Daoy (cell line): ENCODE data around the gene ADRB2. TPM values are rescaled to one million over a fixed set of nuclear protein-coding genes. Genes with fewer than 3 reads are reported as not detected.
A peak's percentile ranks its signal among the peaks of the same experiment; 100 is the strongest.
"Not testable (repeated sequence)": the region's sequence is repeated elsewhere in the genome, so short reads cannot be mapped to it uniquely, and the experiment has no call there.

ENCODE experiments used
- DNase-seq: peaks from one replicate; pipeline ENCODE4 v3.0.0-alpha.2; 2015; ENCODE audit warnings: low read depth
- total RNA-seq: library from RNA; depleted of rRNA; stranded (reverse); fragments of >200 nt; shearing (Covaris generic); gene quantifications from 2 replicates; pipeline ENCODE4 v1.2.3, GENCODE V29; 2014; rRNA removed

Gene ADRB2
- total RNA-seq, result 2.1 and 3.7 TPM in 2 replicates

GRCh38 chr5:148826053-148826738, at the start of gene ADRB2:
ADRB2 (plus strand) TSS chr5:148826611; CDS start chr5:148826832, 221 bp downstream.
- DNase-seq, result peak; percentile 99

- peak; percentile 93 for DNase-seq
Observed at GRCh38 chr5:148776780-148777179, 49.6 kb upstream of the ADRB2 start.

DNA sequence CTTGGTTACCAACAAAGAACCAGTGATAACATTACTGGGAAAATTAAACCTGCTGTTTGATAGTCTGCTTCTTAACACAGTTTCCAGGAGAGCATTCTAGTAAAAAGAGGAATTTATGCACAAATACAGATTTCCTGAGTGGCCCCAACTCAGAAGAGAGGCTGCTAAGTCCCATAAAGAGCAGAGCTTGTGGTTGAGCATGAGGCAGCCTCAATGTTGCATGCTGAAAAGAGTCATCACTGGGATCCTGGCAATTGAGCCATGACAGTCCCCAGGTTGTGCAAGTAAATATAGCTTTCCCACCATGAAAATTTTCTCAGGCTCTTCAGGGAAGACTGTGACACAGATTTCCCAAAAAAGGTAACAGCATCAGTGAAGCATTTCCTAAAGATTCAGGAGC, 47.5 kb upstream of the ADRB2 start:
- DNase-seq, result no peak

DNA sequence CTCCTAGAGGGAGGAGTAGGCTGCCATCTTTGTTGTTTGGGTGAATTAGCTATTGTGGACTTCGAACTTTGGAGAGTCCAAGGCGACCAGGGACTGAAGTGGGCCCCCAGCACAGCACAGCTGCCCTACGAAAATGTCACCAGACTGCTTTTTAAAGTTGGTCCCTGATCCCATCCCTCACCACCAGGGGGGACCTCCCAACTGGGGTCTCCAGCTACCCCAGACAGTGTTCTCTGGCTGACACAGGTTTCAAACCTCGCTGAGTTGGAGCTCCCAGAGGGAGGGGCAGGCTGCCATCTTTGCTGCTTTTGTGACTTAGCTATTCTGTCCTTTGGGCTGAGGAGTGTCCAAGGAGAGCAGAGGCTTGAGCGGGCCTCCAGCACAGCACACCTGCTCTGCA, 45.7 kb upstream of the ADRB2 start:
- no peak for DNase-seq

- no peak for DNase-seq
Observed at GRCh38 chr5:148781766-148782165, 44.6 kb upstream of the ADRB2 start.

DNA sequence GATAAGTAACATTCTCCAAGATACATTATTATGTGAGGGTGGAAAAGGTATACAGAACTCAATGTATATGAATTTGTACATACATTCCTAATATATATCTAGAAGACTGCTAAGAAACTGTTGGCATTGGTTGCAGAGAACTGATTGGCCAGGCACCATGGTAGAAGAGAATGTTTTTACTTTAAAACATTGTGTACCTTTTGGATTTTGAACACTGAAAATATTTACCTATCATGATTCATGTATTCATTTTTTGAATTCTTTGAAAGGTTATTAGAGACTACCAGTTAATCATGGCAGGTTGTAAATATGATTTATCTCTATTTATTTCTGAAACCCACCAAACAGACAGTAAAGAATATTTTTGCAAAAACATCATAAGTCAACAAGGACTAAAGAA, 41.2 kb upstream of the ADRB2 start:
- no peak for DNase-seq

DNA sequence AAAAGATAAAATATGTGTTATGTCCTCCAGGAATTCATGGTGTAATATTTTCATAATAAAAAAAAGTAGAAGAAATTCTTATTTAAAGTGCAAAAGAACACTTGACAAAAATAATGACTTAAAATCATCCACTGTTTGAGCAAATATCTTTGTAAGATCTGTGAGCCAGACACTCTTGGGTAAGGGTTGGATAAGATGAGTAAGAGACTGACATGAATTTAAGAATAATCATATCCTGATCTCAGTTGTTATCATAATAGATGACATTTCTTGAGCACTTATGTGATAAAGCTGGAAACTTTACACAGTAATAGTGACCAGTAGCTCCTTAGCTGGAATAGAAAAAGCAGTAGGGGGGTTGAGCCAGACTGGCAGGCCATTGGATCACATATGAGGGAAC, 40.0 kb upstream of the ADRB2 start:
- DNase-seq, result no peak

DNA sequence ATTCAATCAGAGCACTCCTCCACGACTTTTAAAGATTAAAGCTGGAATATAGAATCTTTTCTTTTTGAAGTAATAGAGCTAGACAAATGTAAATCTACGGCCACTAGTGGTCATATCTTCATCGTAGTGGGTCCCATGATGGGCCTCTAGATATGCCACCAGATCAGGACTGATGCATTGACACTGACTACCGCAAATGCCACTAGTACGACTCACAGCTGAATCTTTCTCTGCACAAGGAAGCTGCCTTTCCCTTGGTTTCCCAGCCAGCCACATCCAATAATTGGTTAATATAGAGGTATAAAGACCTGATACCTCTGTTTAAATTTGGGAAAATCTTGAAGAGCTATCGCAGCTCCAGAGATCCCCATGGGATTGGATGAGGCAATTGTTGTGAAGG, 37.8 kb upstream of the ADRB2 start:
- peak; percentile 39 for DNase-seq

DNA sequence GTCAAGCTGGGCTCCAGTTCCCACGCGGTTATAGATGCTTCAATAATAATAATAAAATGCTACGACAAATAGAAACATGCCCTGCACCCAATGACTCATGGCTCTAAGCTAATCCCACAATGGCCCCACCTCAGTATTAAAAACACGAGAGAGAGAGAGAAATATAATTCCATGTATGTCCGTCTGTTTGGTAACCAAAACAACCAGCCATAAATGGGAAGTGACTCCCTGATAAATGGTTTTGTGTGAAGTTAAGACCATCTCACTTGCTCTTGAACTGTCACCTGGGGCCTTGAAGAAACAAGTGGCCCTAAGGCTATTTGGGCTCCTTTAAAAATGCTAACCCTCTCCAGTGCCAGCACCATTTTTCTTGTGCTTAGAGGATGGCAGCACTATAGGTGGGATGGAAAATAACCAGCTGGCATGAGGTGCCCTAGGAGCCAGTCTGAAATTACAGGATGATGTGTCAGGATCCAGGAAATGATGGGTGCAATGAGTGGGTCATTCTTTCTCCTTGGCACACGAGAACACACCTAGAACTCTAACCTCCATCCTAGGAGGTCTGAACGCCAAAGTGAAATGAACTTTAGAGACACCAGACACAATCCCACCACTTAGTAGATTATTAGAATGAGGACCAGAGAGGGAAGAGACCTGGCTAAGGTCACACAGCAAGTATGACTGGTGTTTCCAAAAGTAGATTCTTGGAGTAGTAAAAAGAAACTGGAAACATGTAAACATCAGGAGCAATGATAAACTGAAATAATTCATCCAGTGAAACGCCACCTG, 35.7 kb upstream of the ADRB2 start:
- peak; percentile 63 for DNase-seq

GRCh38 chr5:148791334-148791667, 35.1 kb upstream of the ADRB2 start:
- DNase-seq, result peak; percentile 66

DNA sequence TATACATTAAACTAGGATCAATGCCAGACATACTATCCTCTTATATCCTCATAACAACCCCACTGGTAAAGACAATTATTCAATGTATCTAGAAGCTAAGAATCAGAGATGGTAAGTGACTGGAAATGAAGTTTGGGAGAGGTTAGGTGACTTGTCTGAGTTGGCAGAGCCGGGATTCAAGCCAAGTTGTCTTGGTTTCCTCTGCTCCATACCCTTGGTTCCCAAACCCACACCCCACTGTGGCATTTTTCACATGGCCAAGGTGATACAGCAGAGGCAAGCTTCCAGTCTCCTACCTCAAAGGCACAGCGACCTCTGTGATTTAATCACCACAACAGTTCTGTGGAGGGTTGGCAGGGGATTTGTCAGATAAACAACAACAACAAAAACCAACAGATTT, 34.7 kb upstream of the ADRB2 start:
- peak; percentile 54 for DNase-seq

GRCh38 chr5:148792744-148793143, 33.7 kb upstream of the ADRB2 start:
- no peak for DNase-seq

DNA sequence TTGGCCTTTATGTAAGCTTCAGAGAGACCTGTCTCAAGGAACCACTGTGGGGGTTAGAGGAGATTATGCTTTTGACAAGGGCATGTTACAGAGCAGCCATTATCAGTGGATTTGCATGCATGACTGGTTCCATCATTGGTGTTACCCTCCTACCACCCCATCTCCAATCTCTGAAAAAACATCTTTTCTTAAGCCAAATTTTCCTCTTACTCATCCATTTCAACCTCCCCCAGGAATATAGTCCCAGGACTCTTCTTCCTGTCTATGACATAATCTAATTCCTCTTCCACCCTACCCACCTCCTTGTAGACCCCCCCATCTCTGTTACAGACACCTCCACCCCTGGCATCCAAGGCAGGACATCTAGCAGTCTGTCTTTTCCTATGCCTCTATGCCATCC, 33.1 kb upstream of the ADRB2 start:
- DNase-seq, result no peak

- DNase-seq, result no peak
Observed at GRCh38 chr5:148794275-148794674, 32.1 kb upstream of the ADRB2 start.

- DNase-seq, result peak; percentile 26
Observed at GRCh38 chr5:148794729-148795561, 31.5 kb upstream of the ADRB2 start.

DNA sequence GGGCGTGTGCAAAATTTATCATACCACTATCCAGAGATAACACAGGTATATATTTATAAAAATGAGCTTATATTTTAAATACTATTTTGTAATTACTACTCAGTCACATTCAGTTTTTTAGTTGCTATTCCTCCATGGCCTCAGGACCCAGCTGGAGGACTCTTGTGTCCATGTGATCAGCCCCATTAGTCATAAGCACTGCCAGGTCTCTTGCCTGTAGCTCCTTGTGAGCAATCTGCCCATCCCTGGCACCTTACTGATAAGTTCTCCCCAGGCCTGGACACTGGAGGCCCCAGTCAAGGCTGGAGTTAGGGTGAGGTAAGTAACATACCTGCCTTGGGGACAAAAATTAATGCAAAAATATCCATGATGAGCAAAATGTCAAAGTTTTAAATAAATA, 29.5 kb upstream of the ADRB2 start:
- DNase-seq, result peak; percentile 14

DNA sequence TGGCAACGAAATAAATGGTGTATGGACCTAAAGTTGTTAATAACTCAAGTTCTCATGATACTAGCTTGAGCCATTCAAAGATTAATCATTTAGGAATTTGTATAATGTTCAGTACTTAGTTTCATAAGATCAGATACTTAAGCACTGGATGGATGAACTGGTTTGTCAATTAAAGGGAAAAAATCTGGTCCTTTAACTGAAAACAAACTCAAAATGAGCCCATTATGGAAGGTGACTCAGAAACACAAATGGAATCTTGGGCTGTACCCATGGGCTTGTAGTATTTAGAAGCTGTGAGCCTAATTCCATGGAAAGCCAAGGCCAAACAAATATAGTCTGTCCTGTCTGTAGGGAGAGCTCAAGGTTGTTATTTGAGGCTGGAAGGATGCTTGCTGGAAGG, 27.6 kb upstream of the ADRB2 start:
- no peak for DNase-seq

DNA sequence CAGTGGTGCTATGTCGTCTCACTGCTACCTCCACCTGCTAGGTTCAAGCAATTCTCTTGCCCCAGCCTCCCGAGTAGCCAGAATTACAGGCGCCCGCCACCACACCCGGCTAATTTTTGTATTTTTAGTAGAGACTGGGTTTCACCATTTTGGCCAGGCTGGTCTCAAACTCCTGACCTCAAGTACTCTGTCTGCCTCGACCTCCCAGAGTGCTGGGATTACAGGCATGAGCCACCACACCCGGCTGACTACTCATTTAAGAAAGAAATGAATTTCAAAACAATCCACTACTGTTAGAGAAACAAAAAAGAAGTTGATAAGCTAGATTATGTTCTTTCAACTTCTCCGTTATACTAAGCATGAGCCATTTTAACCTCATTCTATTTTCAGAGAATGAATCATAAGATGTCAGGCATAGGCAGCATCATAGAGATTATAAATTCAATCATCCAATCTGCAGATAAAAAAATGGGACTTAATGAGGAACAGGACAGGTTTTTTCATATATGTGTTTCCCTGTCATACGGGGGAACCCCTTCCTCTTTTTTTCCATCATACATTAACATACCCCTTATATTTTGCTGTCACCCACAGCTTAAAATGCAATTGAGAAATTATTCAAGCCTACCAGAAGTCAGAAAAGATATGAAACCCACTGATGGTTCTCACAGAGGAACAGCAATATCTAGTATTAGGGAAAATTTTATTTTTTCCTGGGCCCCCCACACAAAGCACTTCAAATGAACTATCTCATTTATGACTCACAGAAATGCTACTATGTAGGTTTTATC, 26.5 kb upstream of the ADRB2 start:
- DNase-seq, result no peak

DNA sequence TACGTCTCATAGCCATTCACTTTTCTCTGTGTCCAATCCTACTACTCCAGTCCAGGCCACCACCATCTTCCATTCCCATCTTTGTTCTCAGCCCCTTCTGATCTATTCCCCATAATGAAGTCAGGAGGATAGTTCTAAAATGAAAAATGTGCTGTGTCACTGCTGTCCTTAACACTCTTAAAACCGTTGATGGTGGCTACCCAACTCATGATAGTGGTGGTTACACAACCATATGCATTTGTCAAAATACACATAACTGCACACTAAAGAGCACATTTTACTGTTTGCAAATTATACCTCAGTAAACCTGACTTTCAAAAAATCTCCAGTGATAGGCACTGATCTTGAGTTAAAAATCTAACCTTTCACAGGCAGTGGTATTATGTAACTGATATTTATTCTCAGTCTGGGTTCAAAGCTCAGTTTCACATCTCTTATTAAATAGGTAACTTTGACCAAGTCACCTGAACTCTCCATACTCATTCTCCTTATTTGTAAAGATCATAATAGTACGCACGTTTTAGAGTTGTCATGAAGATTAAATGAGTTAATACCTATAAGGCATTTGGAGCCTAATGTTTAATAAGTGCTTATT, 24.6 kb upstream of the ADRB2 start:
- DNase-seq, result no peak

DNA sequence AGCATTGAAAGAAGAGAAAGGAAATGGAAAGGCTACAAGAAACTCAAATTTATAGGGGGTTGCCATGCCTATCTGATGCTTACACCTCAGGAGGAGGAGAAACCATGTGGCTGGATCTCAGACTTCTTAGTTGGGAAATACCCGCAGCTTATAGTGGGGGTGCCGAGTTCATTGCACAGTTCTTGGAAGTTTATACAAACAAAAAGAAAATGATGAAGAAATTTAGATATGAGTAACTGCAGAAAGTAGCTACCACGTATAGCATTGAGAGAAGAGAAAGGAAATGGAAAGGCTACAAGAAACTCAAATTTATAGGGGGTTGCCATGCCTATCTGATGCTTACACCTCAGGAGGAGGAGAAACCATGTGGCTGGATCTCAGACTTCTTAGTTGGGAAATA, 23.0 kb upstream of the ADRB2 start:
- not testable (repeated sequence) for DNase-seq

GRCh38 chr5:148804393-148804792, 22.0 kb upstream of the ADRB2 start:
- no peak for DNase-seq
